CD4-positive, alpha-beta T cell treated with Interferon gamma for 1 hour (primary cell): ENCODE measurements around the gene PTPN13.

Experiments used
- DNase-seq: peaks from one replicate; pipeline ENCODE4 v3.0.0-alpha.2; 2020

Gene PTPN13

DNA sequence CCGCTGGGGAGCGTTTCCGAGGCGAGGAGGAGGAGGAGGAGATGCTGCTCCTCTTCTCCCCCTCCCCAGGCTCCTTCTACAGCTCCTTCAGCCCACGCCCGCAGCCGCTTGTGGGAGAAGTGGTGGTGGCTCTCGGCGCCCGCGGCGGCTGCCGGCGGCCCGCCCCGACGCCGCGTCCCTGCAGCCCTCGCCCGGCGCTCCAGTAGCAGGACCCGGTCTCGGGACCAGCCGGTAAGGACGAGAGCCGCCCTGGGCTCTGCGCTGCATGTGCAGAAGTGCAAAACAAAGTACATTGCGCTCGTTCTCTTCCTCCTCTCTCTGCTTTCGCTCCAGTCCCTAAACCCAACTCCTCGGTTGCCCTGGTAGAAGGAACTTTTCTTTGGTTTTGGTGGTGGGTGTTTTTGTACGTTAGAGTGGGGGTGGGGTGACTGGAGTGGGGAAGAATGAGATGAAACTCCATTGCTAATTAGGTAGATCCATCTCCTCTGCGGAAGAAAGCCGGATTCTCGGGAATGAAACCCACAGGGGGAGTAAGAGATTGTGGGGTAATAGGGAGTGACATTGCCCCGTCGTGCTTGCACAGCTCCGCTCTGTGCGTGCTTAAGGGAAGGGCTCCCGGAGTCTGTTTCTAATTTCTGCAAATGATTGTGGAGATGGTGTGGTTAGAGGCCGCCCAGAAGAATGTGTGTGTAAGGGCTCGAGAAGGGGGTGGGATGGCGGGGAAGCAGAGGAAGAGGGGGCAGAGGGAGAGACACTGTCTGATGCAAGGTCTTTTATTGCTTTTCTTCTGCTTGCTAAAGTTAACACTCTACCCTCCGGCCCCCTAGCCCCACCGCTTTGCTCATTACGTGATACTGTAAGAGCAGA is 677 bp downstream of the PTPN13 start:
- no peak for DNase-seq

DNA sequence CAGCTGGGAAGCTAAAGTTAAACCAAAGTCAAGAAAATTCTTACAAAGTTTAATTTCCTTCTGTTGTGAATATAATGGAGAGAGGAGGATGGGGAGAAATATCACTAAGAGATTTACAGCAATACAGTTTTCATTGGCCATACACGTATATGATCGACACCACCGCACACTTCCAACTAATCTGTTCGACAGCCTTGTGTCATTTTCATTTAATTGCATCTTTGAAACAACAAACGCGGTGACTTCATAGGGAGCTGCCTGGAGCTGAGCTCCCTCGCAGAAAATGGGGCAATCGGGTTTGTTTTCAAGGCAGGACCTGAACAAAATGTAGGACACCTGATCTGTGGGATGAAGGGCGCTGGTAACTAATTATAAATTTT is 1.3 kb downstream of the PTPN13 start:
- DNase-seq, result no peak

DNA sequence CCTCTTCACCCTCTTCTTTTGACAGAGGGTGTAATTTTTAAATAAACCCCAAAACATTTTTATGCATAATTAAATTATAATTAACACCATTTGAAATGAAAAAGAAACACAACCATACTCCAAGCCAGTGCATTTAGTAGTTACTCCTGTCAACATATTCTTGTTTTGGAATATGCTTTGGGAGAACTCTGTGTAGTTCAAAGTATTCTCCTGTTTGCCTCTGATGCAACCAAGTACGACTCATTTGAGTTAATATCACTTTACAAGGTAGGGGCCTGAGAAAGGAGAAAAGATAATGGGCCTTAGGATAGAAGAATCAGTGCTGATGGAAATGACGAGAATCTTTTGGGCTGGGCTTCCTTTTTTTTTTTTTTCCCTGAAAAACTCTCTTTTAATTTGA is 2.7 kb downstream of the PTPN13 start:
- no peak for DNase-seq

DNA sequence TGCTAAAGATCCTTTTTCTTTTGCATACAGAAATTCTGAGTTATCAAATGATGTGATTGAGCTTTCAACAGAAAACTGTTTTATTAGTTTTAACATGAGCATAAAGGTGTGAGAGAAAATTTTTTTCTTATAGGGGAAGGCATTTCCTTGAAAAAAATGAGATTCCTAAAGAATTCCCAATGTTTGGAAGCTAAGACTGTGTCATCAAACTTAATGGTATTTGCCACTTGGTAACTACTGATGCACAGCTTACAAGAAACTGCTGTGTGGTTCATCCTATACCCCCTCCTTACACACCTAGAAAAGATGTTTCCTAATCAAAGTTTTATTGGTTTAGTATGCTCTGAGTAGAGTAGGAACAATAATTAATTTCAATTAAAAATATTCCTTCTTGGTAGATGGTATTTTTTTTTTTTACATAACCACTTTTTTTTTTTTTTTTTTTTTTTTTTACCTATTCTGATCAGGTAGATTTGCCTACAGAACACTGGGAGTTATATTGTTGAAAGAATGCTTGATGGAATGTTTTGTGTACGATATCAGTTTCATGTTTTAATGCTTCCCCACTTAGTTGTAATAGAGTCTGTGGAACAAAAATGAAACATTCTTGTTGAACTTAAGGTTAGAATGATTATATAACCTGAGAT is 6.0 kb downstream of the PTPN13 start:
- DNase-seq, result no peak

DNA sequence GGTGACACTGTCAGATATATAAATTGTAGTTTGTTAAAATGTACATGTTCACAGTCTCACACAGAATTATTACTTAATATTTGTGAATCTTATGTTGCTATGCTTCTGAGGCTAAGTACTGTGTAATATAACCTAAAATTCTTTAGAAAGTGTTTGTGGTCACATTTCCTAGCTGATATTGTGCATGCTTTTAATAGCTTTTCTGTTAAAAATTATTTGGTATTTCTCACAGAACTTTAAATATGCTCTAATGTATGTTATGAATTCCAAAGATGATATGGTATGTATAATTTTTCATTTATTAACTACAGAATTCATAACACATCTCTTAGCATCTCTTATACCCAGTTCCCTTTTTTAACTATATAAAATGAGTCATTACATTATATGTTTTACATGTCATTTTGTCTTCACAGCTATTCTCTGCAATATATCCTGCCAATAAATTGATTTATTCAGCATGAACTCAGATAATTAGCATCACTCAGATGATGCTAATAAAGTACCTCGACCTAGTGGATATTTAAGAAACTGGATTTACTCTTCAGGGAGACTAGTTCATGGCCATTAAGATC is 9.3 kb downstream of the PTPN13 start:
- DNase-seq, result no peak

DNA sequence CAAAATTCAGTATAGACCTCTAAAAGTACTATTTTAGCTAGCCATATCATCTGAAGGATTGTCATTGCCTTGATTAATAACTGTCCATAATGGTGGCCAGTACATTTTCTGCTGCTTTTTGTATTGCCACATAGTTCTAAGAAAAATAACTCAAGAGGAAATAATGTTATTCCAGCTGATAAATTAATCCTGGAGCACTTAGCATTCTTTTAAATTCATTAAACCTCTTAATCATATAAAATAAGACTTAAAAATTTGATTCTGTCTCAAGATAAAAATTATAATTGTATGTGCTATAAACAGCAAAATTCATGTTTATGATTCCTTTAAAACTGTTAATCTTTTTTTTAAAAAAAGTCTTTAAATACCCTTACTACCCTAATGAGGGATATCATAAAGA is 12.7 kb downstream of the PTPN13 start:
- DNase-seq, result no peak

DNA sequence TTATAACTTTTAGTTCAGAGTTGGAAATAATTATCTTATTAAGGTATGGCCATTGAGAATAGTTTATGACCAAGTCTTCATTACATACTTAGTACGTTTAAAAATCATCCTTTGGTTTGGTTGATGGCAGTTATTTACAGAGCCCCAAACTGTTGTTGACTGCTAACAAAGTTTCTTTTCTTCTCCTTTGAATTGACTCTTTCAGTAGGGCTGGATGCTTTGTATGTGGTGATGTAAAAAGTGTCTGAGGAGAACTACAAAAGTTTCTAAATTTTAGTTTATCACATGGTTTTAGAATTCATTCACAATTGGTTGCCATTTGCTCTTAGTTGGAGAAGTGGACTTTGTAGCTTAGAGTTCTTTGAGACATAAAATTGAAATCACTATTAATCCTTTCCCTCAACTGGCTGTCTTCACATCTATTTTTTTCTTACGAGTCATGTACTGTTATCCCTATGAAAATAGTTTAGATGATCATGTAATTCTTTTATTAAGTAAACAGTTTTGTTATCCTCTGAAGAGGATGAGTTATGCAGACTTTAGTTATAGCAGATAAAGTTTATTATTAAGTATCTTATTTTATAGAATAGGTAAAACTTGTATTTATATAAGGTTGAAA is 14.8 kb downstream of the PTPN13 start:
- no peak for DNase-seq

DNA sequence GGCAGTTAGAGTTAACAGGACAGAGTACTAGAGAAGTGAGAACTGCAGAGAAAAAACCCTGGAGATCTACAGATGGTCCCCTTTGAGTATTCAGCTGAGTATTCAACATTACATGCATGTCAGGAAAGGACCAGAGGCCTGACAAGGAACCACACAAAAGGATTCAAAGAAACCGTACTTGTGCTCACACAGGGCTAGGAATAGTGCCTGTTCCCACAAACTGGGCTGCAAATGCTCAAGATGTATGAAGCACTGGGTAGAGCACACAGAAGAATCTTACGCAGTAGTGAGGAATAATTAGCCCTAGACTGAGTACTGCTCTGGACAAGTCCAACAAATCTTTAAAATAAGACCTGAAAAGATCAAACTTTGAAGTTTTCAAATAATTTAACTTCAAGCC is 17.6 kb downstream of the PTPN13 start:
- no peak for DNase-seq

DNA sequence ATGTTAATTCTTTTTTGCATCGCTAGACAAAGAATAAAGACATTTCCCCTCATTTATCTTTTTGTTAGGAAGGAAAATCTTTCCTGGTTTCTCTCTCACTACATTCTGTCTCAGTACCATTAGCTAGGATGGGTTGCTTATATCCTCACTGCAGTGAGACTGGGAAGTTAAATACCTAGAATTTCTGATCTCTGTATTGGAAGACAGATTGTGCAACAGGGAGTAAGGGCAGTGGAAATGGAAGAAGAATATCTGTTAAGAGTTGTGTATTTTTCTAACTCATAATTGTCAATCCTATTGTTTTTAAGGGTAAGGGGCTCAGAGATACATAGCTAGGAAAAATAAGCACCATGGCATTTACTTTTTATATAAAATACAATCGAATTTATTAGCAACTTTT is 19.6 kb downstream of the PTPN13 start:
- DNase-seq, result no peak

DNA sequence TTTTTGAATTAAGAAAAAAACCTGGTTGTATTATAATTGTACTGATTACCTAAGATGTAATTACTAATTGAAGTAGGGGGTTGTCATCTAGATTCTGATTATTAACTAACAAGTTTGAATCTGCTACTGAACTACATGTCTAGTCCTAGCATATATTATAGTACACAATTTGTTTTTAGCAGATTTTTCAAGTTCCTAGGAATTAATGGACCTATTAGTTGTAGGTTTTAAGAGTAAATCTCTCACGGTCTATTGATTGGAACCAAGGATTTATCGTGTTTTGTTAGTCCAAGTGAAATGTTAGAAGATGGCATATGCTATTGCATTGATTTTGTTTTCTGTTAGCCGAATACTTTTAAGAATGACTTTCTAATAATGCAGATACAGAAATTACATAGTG is 20.8 kb downstream of the PTPN13 start:
- no peak for DNase-seq

DNA sequence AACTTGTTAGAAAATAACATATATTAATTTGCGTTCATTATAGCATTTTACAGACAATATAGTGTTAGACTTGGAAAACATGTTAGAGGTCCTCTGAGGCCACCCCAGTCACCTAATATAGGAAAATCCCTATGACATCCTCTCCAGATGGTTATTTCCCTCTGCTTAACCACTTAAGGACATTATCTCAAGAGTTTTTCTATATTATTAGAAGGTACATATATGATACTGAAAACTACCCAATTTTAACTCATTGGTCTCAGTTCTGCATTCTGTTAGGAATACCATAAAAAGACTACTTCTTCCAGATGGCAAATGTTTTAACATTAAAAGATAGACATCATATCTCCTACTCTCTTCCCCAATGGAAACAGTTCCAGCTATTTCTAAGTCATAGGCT is 21.4 kb downstream of the PTPN13 start:
- DNase-seq, result no peak

DNA sequence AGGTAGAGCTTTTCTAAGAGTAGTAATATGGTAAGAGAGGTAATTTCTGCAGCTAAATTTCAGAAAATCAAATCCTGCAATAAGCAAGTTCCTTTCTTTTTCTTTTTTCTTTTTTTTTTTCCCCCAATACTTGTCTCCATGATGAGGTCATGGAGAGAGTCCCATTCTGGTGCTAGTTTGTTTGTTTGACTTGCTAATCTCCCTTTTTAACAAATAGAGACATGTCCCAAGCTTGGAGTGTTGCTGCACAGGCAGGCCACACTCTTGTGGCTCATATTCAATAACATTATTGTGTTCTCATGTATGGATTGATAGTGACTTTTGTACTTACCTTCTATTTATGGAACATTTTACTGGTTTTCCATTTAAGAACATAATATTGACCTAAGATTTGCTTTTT is 25.5 kb downstream of the PTPN13 start:
- no peak for DNase-seq

DNA sequence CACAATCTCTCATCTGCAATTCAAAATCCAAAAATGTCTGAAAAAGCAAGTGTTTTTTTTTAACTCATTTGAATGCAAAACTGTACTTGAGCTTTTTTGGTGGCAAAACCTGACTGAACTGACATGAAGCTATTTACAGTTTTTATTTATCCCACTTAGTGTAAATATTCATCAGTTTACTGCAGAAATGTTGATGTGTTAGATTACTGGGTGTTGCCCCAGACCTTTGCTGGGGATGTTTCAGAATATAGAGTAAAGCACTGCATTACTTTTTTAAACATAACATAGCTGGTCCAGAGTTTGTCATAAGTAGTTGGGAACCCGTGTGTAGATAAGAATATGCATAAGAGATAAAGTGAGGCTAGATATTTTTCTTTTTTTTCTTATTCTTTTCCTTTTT is 27.3 kb downstream of the PTPN13 start:
- no peak for DNase-seq

DNA sequence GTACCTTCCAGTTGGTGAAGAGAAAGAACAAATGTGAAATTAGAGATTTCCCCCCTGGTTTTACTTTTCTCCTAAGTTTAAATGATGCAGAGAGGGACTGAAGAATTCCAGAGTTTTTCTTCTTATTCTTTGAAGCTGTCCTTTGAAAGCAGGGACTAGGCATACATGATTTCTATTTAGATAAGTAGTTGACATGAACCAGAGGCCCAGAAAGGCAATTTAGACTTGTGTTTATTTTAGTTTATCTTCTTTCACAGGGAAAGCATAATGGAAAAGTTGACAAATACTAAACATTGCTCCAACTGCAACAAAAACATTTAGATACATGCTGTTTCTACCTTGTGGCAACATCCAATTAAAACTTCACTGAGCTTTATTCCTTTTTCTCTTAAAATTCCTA is 32.0 kb downstream of the PTPN13 start:
- DNase-seq, result no peak

DNA sequence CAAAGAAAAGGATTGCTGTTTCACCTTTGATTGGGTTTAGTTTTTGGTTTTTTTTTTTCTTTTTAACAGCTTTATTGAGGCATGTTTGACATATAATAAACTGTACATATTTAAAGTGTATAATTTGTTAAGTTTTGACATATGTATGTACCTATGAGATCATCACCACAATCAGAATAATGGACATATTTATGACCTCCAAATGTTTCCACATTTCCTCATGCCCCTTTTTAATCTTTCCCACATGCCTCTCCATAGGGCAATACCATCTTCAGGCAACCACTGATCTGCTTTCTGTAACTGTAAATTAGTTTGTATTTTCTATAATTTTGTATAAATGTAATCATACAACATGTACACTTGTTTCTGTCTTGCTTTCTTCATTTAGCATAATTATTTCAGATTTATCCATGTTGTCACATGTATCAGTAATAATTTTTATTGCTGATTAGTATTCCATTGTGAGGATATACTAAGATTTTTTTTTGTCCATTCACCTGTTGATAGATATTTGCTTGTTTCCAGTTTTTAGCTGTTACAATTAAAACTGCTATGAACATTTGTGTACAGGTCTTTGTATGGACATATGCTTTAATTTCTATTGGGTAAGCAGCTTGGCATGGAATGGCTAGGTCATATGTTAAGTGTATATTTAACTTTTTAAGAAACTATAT is 33.5 kb downstream of the PTPN13 start:
- DNase-seq, result no peak

DNA sequence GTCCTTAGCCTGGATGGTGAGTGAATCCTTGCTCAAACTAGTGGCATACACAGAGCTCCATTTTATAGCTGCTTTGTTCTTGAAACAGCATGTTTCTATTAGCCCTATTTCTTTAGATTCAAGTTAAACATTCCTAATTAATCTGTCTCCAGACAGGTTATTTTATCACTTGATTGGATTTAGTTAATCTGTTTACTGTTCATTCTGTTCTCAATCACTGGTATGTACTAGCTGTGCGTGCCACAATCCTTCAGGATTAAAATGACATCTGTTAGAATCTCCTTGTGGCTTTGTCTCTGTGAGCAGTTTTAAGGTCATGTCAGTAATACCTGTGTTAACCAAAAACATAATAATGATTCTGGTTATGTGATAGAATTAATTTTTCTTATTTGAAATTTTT is 36.5 kb downstream of the PTPN13 start:
- DNase-seq, result no peak

DNA sequence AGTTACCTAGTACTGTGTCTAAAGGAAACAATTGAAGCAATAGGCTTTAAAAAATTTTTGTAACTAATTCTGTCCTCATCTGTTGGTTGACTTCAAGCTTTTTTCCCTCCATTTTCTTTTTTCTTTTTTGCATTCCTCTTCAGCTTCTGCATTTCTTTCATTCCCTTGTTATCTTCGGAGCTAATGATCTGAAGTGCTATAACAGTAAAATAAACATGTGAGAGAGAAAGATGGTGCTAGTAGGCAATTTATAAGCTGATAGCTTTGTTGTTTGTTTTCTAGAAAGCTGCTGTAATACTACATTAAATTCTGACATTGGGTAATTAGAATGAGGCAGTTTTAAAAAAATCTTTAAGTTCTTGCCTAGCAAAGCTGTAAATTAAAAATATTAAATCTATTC is 37.1 kb downstream of the PTPN13 start:
- no peak for DNase-seq

DNA sequence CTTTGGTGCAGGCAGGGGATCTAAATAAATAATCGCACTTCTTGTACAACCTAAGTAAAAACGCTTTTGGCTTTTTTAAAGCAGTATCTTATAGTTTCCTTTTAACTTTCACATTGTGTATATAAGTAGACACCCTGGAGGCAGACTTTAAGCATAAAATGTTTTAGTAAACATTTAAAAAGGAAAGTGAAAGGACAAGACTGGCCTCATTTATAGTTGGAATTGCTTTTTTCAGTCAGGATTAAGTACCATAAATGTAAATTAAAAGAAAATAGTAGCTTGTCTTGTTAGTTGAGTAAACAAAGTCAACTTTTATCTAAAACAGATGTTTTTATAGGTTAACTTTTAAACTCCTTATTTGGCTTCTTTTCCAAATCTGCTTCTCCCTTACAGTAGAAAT is 39.7 kb downstream of the PTPN13 start:
- DNase-seq, result no peak

DNA sequence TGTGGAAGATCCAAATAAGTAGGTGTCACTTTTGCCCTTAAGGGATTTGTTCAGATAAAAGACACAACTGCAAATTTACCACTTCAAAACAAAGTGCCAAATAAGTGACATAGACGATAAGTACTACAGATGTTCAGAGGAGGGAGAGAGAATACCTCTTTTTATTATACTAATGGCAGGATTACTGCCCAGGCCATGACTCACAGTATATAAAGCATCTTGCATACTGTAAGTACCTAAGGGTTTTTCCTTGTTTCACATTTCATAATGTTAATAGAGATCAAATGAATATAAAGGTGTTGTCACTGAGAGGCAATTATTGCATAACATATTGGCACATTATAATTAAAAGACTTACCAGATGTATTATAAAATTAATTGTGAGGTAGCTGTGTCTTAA is 46.4 kb downstream of the PTPN13 start:
- no peak for DNase-seq

DNA sequence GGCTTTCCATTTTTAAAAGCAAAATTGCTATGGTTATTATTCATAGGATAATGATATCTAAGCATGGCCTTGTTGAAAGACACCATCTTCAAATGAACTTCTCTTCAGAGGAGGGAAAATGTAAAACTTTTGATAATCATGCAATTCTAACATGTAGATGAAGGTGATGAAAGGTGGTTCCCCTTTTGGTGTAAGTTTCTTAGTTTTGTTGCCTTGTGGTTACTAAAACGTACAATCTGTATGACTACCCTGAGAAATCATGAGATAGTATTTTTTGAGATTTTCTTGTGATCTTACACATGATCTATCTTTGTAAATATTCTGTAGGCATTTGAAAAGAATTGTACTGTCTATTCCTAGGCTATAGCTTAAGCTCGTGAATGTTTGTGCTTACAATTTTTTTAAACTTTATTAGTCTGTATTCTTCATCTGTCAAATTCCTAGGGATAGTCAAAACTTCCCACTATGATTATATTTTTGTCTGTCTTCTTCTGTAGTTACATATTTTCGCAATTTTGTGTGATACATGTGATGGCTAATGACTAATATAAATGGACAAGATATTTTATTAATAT is 47.5 kb downstream of the PTPN13 start:
- DNase-seq, result no peak

DNA sequence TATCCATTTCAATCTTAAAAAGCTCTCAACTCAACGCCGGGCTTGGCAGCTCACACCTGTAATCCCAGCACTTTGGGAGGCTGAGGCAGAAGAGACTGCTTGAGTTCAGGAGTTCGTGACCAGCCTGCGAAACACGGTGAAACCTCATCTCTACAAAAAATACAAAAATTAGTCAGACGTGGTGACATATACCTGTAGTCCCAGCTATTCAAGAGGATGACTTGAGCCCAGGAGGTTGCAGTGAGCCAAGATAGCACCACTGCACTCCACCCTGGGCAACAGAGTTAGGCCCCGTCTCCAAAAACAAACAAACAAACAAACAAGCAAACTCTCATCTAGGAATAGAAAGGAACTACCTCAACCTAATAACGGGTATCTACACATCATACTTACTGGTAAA is 50.8 kb downstream of the PTPN13 start:
- DNase-seq, result no peak

DNA sequence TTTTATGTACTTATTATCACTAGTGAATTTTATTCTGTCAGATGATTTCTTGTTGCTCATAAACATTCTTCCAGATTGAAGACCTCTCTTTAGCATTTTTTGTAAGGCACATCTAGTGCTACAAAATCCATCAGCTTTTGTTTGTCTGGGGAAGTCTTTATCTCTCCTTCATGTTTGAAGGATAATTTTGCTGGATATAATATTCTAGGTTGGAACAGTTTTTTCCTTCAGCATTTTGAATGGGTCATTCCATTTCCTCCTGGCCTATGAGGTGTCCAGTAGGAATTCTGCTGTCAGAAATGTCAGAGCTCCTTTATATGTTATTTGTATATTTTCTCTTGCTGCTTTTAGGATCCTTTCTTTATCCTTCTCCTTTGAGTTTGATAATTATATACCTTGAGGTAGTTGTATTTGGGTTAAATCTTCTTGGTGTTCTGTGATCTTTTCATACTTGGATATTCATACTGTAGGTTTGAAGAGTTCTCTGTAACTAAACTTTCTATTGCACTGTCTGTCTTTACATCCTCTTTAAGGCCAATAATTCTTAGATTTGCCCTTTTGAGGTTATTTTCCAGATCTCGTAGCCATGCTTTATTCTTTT is 58.3 kb downstream of the PTPN13 start:
- DNase-seq, result no peak
